NOMO-1 (cell line): ENCODE results near the gene YKT6.

Experiments used
- DNase-seq, 2 experiments: peaks; one replicate each; lab custom pipeline; 2025; ENCODE audit not compliant: unreplicated experiment in 2 of 2; lab: John Stamatoyannopoulos, UW

Gene YKT6

GRCh38 chr7:44200699-44201461 lies at the start of gene YKT6:
TSS of gene YKT6 (plus strand) at chr7:44200978. CDS start at chr7:44201136, 158 bp downstream.
- DNase-seq: peak; percentile 93 to 94

- DNase-seq: no peak
Observed at GRCh38 chr7:44151956-44152355, 48.8 kb upstream of the YKT6 start.

GRCh38 chr7:44152971-44153947 lies 47.5 kb upstream of the YKT6 start:
- no peak for DNase-seq

GRCh38 chr7:44153948-44154335 lies 46.8 kb upstream of the YKT6 start:
- no peak for DNase-seq

- no peak for DNase-seq
Observed at GRCh38 chr7:44154703-44155102, 46.1 kb upstream of the YKT6 start.

- no peak for DNase-seq
Observed at GRCh38 chr7:44155191-44156185, 45.3 kb upstream of the YKT6 start.

GRCh38 chr7:44156453-44157010 lies 44.2 kb upstream of the YKT6 start:
- no peak for DNase-seq

GRCh38 chr7:44157116-44158080 lies 43.4 kb upstream of the YKT6 start:
- no peak for DNase-seq

- no peak for DNase-seq
Observed at GRCh38 chr7:44158096-44158872, 42.5 kb upstream of the YKT6 start.

- no peak for DNase-seq
Observed at GRCh38 chr7:44158873-44159631, 41.7 kb upstream of the YKT6 start.

GRCh38 chr7:44159824-44160630 lies 40.8 kb upstream of the YKT6 start:
- no peak for DNase-seq

GRCh38 chr7:44161371-44161770 lies 39.4 kb upstream of the YKT6 start:
- DNase-seq: no peak

GRCh38 chr7:44162179-44162578 lies 38.6 kb upstream of the YKT6 start:
- DNase-seq: no peak

- no peak for DNase-seq
Observed at GRCh38 chr7:44162785-44163395, 37.9 kb upstream of the YKT6 start.

- DNase-seq: no peak
Observed at GRCh38 chr7:44163591-44163990, 37.2 kb upstream of the YKT6 start.

GRCh38 chr7:44167920-44168319 lies 32.9 kb upstream of the YKT6 start:
- peak; percentile 5 to 73 for DNase-seq
